HG02884 (cell line): ENCODE measurements around the gene DACT1.

Experiments used
- ATAC-seq: cut with Tn5 transposase; IDR thresholded peaks from one replicate; pipeline ENCODE4 v1.9.1; 2021; ENCODE audit warnings: mild to moderate bottlenecking, moderate library complexity; ENCODE audit not compliant: unreplicated experiment

The DACT1 gene

GRCh38 chr14:58663494-58664111 lies 25.8 kb downstream of the DACT1 start:
- ATAC-seq, result no peak

- ATAC-seq, result no peak
Observed at GRCh38 chr14:58665773-58666500, 28.2 kb downstream of the DACT1 start.

- no peak for ATAC-seq
Observed at GRCh38 chr14:58666737-58667136, 29.0 kb downstream of the DACT1 start.

- ATAC-seq, result no peak
Observed at GRCh38 chr14:58667900-58668299, 30.1 kb downstream of the DACT1 start.

- ATAC-seq, result no peak
Observed at GRCh38 chr14:58668848-58669480, 31.2 kb downstream of the DACT1 start.

- no peak for ATAC-seq
Observed at GRCh38 chr14:58669556-58670200, 31.9 kb downstream of the DACT1 start.

GRCh38 chr14:58671024-58671423 lies 33.3 kb downstream of the DACT1 start:
- ATAC-seq, result no peak

- ATAC-seq, result no peak
Observed at GRCh38 chr14:58671436-58671835, 33.7 kb downstream of the DACT1 start.

GRCh38 chr14:58673722-58674121 lies 36.0 kb downstream of the DACT1 start:
- ATAC-seq, result no peak

GRCh38 chr14:58677001-58677400 lies 39.2 kb downstream of the DACT1 start:
- no peak for ATAC-seq

GRCh38 chr14:58677517-58677916 lies 39.8 kb downstream of the DACT1 start:
- ATAC-seq, result no peak

- no peak for ATAC-seq
Observed at GRCh38 chr14:58677996-58678395, 40.2 kb downstream of the DACT1 start.

GRCh38 chr14:58680698-58681097 lies 42.9 kb downstream of the DACT1 start:
- ATAC-seq, result no peak

GRCh38 chr14:58687232-58687795 lies 49.6 kb downstream of the DACT1 start:
- no peak for ATAC-seq

GRCh38 chr14:58690801-58691516 lies 53.2 kb downstream of the DACT1 start:
- ATAC-seq, result no peak

- no peak for ATAC-seq
Observed at GRCh38 chr14:58693048-58693447, 55.3 kb downstream of the DACT1 start.

GRCh38 chr14:58695514-58695913 lies 57.8 kb downstream of the DACT1 start:
- ATAC-seq, result no peak

GRCh38 chr14:58697266-58697929 lies 59.6 kb downstream of the DACT1 start:
- ATAC-seq, result no peak
